Right lobe of liver (tissue), 4 donors: Measurements from ENCODE around the gene MON1A.

Experiments used
- CTCF ChIP-seq, 4 donors: fragments of 200-600 bp in 3 of 4; fragments of 450-650 bp in 1 of 4; IDR thresholded peaks; one replicate each; pipeline versions ENCODE4 v1.5.1 to v1.8.0; 2016 to 2022; ENCODE audit warnings: antibody characterized with exemption in 4 of 4, mild to moderate bottlenecking in 2 of 4
- POLR2A ChIP-seq: fragments of 450-650 bp; IDR thresholded peaks from one replicate; pipeline ENCODE4 v1.6.1; 2017; ENCODE audit warnings: antibody characterized with exemption, mild to moderate bottlenecking
- donor health status: DM: no; HTN: no; CAD: no.
- donor health status: DM: no; HTN: no; CAD: no.
- donor health status: DM: no; HTN: yes; CAD: no.

GRCh38 chr3:49889296-49889695 lies 40.3 kb downstream of the MON1A start:
- TF ChIP-seq CTCF (IDR thresholded peaks at IDR 0.05), result no peak
- no peak for TF ChIP-seq POLR2A
